OCI-M1 (cell line): Measurements from ENCODE around the gene SYNPO2.
A peak's percentile ranks its signal among the peaks of the same experiment; 100 is the strongest.
"Not testable (repeated sequence)": the region's sequence is repeated elsewhere in the genome, so short reads cannot be mapped to it uniquely, and the experiment has no call there.

ENCODE experiments used
- DNase-seq: peaks from one replicate; lab custom pipeline; 2025; lab: John Stamatoyannopoulos, UW

The SYNPO2 gene

DNA sequence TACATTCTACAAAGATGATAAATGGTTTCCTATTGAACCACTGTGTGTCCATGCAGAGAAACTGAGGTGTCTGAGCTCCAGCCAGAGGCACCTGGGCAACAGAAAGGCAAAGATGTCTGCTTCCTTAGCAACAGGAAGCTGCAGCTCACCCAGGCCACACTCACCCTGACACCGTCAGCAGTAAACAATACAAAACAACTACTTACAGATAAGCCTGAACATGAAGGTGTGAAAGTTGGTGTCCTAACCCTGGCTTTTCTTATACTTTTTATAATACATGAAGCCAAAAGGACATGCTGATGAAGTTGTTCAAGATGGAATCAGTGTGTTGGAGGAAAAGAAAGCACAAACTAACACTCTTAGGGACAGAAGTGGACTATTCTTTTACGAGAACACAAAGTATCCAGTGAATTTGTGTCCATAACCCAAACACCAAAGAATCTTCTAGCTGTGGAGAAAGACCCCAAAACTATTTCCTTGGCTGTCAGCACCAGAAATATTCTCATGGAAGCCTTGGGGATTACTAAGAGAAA, 117.3 kb downstream of the SYNPO2 start:
- no peak for DNase-seq

DNA sequence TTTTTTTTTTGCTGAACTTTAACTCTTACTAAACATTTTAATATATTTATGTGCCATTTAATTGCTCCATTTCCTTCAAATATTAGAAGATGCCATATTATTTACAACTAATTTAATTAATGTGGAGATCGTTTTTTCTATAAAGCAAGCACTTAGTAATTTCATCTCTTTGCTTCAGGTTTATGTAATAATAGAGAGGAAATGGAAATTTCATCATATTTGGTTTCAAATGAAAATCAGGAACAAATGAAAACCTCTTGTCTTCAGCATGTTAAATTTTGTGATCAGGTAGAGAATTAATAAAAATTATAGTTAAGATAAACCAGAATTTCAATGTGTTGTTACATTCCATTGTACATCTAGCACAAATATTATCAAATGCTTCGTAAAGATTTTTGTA, 120.1 kb downstream of the SYNPO2 start:
- DNase-seq = no peak

DNA sequence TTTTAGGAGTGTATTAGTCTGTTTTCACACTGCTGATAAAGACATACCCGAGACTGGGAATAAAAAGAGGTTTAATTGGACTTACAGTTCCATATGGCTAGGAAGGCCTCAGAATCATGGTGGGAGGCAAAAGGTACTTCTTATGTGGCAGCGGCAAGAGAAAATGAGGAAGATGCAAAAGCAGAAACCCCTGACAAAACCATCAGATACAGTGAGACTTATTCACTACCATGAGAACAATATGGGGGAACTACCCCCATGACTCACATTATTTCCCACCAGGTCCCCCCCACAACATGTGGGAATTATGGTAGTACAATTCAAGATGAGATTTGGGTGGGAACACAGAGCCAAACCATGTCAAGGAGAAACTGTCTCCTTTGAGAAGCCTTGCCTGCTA, 121.6 kb downstream of the SYNPO2 start:
- not testable (repeated sequence) for DNase-seq

DNA sequence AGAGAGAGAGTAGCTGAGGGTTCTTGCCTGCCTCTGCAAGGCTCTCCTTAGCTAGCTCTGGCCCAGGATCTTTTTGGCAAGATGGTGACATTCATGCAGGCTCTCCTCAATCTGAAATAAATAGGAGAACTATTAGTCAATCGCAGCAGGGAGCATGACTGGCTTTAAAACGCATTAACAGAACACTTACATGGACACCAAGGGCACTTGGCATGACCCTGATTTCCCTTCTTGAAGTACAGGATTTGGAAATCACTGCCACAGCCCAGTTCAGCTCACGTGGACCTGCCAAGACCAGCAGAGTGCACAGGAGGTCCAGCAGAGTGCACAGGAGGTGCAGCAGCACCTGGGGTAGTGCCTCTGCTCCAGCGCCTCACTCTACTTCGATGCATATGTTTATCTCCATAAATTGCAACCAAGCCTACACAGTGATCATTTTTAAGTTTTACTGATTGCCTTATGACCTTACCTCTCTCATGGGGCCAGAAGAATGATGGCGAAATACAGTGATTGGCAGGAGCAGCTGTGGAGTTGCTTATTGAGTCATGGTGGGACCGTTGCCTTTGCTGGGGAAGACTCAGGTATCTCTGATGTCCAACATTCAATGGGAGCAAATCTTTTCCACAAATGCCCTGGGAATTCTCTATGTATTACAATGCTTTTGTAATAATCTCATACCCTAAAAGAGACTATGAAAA, 122.4 kb downstream of the SYNPO2 start:
- DNase-seq = no peak

DNA sequence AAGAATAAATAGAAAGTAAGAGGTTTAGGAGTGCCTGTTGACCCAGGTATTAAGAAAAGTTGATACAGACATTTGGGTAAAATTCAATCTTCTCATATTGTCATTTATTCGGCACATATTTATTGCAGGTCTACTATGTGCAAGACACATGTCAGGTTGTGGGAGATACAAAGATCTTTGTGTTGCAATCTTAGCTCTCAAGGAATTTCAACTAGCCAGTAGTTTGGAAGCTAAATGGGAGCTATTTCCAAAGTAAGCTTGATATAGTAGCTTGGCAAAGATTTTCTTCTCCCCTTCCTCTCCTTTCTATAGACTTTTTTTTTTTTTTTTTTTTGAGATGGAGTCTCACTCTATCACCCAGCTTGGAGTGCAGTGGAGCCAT, 122.9 kb downstream of the SYNPO2 start:
- no peak for DNase-seq

DNA sequence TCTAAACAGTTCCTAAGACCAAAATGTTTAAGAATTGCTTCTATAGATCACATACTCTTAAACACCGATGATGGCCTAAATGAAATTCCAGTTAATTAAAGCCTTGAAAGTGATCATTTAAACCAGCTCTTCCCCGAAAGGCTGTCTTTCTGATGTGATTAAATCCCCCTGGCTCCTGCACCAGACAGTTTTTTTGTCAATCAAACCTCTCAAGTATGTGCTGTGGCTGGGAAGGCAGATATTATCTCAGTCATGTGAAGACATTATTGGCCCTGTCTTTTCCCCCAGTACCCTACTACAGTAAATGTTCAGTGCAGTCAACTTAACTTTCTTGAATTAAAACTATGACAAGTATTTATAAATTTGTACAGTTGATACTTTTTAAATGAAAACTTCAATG, 126.0 kb downstream of the SYNPO2 start:
- DNase-seq = peak; percentile 13

DNA sequence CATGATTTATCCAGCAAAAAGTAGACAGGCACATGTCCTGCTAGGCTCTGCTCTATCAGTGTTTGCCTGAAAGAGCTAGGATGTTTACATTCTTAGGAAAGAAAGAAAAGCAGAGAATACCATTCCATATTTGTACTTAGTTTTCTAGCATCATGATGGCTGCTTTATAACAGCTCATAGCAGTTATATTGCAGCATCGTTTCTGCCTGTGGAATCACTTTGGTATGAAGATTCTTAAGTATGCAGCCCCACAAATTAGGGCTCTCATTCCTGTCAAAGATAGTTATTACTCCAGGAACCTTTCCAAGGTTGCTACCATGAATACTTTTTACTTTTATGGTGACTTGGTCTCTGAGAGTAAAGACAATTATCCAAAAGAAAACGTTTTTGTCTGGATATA, 128.0 kb downstream of the SYNPO2 start:
- no peak for DNase-seq

DNA sequence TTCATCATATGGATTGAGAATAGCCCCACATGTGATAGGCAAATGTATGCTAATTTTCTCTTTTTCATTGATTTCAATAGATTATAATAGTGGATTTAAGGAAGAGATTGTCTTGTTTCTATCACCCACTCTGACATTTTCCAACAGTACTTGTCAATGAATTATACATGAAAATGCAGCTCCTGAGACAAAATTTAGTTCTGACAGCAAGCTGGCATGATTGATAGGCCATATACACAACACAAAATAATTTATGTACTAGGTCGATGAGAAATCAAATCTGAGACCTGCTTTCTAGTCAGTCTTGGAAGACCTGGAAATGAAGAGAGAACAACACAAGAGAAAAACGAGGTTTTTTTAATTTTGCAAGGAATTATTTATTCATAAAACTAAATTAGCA, 129.0 kb downstream of the SYNPO2 start:
- DNase-seq = no peak

DNA sequence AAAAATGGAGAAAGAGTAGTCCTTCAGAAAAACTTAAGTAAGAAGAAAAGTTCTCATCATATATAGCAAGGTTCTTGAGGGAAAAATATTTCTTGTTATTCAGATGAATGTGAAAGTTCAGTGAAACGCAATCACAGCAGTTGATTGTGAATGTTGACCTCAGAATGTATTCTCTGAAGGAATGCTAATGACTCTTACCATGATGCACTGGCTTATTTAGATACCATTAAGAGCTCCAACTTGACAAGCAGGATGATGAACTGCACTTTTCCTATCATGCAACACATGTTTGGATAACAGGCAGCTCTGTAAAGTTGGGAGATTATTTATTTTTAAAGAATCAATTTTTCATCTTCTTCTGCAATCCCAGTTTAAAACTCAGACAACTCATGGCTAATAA, 131.5 kb downstream of the SYNPO2 start:
- no peak for DNase-seq

DNA sequence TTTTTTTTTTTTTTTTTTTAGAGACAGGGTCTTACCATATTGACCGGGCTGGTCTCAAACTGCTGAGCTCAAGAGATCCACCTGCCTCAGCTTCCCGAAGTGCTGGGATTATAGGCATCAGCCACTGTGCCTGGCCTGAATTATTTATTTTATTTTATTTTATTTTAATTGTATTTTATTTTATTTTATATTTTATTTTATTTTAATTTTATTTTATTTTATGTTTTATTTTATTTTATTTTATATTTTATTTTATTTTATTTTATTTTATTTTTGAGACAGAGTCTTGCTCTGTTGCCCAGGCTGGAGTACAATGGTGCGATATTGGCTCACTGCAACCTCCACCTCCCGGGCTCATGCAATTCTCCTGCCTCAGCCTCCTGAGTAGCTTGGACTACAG, 133.9 kb downstream of the SYNPO2 start:
- DNase-seq = not testable (repeated sequence)

DNA sequence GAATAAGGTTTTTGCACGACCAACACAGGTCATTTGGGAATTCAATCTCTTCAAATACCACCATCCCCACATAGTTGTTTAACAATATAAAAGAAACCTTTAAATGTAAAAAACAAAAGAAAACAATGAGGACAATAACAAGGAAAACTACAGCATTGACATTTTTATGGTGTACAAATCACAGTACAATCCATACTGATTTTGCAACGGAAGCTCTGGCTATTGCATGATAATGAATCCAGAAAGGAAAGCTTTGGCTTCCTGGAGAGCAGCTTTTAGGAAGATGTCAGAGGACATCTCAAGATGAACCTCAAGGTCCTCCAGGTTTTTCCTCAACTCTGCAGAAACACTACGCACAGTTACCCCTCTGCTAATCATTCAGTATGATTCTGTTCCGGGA, 135.4 kb downstream of the SYNPO2 start:
- no peak for DNase-seq

DNA sequence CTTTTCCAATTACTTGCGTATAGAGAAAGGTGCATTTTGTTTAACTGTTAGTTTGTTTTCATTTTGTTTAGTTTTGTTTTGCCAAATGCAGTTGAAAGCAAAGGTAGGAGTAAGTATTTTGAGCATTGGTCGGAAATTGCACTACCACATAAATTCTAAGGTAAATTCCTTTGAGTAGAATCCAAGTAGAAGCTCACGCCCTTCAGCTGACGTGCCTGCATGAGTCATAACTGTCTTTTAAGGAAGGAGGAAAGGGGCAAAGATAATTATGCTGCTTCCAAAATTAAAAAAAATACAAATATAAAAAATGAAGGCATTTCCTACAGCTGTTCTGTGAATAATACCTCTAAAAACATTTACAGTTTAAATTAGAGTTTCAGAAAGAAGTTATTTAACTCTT, 136.8 kb downstream of the SYNPO2 start:
- DNase-seq = peak; percentile 72

DNA sequence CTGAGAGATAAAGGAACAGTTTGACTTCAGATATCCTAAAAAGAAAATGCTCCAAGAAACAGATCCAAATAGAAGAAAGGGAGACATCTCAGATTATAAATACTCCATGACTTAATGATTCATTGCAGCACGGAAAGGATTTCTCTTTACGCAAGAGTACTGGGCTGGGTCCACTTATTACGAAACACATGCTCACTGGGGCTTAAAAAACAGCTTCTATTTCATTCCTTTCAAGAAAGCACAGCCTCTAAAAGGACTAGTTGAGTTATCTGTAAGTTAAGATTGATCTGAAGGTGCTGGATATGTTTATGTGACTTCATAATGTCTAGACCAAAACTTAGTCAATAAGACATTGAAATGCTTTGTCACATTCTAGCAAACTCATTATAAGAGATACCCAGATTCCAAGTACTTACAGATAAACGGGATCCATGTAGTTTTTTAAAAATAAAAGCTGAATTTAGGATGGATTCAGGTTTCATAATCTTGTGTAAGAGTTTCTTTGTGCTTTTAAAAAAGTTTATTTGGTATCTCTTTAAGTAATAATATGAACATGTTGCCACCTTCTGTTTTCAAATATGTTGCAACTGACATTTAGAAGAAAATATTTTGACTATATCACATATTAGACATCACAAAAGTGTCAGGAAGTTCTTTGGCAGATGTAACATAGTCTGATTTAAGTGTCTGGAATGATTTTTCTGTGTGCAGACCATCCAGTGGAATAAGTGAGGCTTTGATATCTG, 137.4 kb downstream of the SYNPO2 start:
- DNase-seq = peak; percentile 72

DNA sequence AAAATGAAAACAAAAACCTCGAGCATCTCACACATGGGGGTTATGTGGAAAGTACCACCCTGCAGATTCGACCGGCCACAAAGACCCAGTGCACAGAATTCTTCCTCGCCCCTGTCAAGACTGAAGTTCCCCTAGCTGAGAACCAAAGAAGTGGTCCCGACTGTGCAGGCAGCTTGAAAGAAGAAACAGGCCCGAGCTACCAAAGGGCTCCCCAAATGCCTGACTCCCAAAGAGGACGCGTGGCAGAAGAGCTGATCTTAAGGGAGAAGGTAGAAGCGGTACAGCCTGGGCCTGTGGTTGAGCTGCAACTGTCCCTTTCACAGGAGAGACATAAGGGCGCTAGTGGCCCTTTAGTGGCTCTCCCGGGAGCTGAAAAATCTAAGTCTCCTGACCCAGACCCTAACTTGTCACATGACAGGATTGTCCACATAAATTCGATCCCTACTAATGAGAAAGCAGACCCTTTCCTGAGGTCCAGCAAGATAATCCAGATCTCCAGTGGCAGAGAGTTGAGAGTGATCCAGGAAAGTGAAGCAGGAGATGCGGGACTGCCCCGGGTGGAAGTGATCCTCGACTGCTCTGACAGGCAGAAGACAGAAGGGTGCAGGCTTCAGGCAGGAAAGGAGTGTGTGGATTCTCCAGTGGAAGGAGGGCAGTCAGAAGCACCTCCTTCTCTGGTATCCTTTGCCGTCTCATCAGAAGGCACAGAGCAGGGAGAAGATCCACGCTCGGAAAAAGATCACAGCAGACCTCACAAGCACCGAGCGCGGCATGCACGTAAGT, 138.2 kb downstream of the SYNPO2 start:
- DNase-seq = no peak

DNA sequence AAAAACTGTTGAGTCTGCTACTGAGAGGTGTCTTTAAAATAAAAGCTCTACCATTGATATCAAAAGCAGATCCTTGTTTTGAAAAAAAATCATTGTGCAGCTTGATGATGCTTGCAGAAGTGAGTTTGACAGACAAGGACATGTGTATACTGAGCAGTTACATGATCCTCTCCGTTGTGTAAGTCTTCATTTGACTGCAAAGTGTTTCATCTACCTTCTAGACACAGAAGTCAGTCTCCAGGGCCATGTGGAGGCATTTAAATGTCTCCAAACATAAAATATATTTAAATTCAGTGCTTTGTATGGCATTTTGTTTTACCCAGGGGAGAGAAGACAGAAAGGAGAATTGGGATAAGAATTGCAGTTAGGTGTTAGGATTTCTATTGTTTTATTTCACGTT, 139.2 kb downstream of the SYNPO2 start:
- no peak for DNase-seq

DNA sequence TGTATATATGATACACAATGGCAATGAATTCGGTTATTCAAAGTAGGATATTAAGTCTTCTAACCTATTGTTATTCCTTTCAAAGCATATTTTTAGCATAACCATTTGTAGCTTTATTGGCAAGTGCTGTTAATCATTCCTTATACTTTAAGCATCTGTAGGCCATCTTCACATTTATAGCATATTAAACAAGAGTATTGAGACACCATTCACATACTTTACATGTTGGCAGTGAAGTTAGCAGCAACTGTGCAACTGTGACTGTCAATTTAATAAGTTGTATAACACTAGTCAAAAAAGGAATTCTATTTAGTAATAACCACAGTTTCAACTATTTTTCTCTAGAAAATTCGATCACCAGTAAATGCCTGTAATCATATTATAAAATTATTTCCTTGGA, 139.6 kb downstream of the SYNPO2 start:
- DNase-seq = no peak

DNA sequence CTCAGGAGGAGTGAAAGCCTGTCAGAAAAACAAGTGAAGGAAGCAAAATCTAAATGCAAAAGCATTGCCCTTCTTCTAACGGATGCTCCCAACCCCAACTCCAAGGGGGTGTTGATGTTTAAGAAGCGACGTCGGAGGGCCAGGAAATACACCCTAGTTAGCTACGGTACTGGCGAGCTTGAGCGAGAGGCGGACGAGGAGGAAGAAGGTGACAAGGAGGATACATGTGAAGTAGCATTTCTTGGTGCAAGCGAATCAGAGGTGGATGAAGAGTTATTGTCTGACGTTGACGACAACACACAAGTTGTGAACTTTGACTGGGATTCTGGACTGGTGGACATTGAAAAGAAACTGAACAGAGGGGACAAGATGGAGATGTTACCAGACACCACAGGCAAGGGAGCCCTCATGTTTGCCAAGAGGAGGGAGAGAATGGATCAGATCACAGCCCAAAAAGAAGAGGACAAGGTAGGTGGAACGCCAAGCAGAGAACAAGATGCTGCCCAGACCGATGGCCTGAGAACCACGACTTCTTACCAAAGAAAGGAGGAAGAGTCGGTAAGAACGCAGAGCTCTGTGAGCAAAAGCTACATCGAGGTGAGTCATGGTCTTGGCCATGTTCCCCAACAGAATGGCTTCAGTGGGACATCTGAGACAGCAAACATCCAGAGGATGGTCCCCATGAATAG, 141.3 kb downstream of the SYNPO2 start:
- no peak for DNase-seq

DNA sequence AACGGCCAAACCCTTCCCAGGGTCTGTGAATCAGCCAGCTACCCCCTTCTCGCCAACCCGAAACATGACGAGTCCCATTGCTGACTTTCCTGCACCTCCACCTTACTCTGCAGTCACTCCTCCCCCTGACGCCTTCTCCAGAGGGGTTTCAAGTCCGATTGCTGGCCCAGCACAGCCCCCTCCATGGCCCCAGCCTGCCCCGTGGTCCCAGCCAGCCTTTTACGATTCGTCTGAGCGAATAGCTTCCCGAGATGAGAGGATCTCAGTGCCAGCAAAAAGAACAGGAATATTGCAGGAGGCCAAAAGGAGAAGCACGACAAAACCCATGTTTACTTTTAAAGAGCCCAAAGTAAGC, 141.9 kb downstream of the SYNPO2 start:
- DNase-seq = no peak

DNA sequence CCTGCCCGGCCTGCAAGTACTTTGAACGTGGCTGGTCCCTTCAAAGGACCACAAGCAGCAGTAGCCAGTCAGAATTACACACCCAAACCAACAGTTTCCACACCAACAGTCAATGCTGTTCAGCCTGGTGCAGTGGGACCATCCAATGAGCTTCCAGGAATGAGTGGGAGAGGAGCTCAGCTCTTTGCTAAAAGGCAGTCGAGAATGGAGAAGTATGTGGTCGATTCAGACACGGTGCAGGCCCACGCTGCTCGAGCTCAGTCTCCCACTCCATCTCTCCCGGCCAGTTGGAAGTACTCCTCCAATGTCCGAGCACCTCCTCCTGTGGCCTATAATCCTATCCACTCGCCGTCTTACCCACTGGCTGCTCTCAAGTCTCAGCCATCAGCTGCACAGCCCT, 142.6 kb downstream of the SYNPO2 start:
- no peak for DNase-seq

DNA sequence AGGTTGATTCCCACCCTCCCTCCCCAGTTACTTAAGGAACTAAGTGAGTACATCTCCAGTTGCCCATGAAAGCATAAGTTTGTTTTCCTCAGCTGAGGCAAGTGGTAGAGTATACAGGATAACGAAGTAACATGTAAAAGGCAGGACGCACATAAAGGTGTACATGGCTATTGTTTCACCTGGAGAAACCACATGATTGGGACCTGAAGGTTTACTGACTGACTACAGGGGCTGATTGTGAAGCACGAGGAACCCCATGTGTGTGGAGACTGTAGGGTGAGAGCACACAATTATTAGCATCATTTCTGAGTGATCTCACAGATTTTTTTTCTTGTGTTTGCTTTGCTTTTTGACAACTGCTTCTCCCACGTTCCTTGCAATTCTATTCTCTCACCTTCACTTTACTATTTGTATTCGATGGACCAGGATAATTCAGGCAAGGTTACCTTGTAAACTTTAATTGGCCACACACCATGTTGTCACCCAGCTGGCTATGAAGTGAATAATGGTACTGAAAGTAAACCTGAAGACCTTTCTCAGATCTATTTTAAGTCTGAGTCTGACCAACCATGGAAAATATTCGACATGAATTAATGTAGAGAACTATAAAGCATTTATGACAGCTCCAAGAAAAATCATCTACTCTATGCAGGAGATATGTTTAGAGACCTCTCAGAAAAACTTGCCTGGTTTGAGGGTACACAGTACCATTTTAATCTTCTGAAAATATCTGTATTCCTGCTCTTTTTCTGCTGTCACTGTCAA, 144.4 kb downstream of the SYNPO2 start:
- DNase-seq = no peak

DNA sequence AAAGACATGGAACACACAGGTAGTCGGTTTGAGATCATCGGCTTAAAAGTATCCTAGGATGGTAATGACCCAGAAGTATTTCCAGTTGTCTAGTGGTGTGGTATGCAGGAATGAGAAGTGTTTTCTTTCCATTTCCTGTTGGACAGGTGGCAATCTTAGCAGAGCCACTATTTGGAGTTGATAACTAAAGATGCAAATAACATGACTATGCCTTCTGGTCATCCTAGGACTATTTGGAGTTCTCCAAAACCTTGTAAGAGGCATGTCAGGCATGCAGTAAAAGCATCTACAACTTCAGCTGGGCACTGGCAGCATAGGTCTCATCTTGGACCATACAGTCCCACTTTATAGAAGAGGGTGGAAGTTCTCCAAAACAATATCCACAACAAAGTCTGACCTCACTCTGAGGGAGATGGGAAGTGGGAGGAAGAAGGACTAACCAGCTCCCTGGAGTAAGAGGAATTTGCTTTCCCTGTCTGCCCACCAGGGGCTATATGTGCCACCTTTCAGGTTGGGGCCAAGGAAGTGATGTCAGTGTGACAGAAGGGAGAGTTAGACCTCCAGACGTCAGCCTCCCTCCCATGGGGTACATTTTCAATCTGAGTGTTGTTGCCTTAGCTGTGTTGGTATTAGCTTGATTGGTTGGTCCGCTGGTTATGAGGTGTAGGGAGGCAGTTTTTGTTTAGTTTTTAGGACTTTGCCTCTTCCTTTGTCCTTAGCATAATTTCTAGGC, 145.8 kb downstream of the SYNPO2 start:
- DNase-seq = no peak
